NCI-H146 (cell line): ENCODE measurements around the gene PMEL.
A peak's percentile ranks its signal among the peaks of the same experiment; 100 is the strongest.
"Not testable (repeated sequence)": the region's sequence is repeated elsewhere in the genome, so short reads cannot be mapped to it uniquely, and the experiment has no call there.

ENCODE experiments used
- DNase-seq: peaks from one replicate; lab custom pipeline; 2025; lab: John Stamatoyannopoulos, UW

The PMEL gene

GRCh38 chr12:55965941-55966407 is at the start of gene PMEL:
TSS of gene PMEL (minus strand) at chr12:55966042. CDS start at chr12:55966011, 31 bp downstream.
- DNase-seq: no peak

- DNase-seq: no peak
Measured at GRCh38 chr12:56014205-56014604, 48.4 kb upstream of the PMEL start.

- no peak for DNase-seq
Measured at GRCh38 chr12:56013482-56013881, 47.6 kb upstream of the PMEL start.

- no peak for DNase-seq
Measured at GRCh38 chr12:56011509-56012090, 45.8 kb upstream of the PMEL start.

- DNase-seq: no peak
Measured at GRCh38 chr12:56010111-56010570, 44.3 kb upstream of the PMEL start.

- DNase-seq: peak; percentile 90
Measured at GRCh38 chr12:56007564-56008559, 42.0 kb upstream of the PMEL start.

- DNase-seq: no peak
Measured at GRCh38 chr12:56004211-56004610, 38.4 kb upstream of the PMEL start.

- DNase-seq: not testable (repeated sequence)
Measured at GRCh38 chr12:56003376-56003775, 37.5 kb upstream of the PMEL start.

GRCh38 chr12:56001487-56002100 is 35.8 kb upstream of the PMEL start:
- DNase-seq: no peak

GRCh38 chr12:55999999-56000540 is 34.2 kb upstream of the PMEL start:
- not testable (repeated sequence) for DNase-seq

- DNase-seq: not testable (repeated sequence)
Measured at GRCh38 chr12:55999522-55999921, 33.7 kb upstream of the PMEL start.

- DNase-seq: no peak
Measured at GRCh38 chr12:55997535-55997859, 31.7 kb upstream of the PMEL start.

- DNase-seq: peak; percentile 98
Measured at GRCh38 chr12:55996715-55997534, 31.1 kb upstream of the PMEL start, which contains the start of gene SUOX. TSS of gene SUOX (plus strand) at chr12:55997276. CDS start at chr12:56002222, 4,946 bp downstream.

GRCh38 chr12:55996201-55996714 is 30.4 kb upstream of the PMEL start:
- DNase-seq: peak; percentile 73

- DNase-seq: no peak
Measured at GRCh38 chr12:55995366-55995765, 29.5 kb upstream of the PMEL start.

- peak; percentile 36 for DNase-seq
Measured at GRCh38 chr12:55993230-55993853, 27.5 kb upstream of the PMEL start.

- no peak for DNase-seq
Measured at GRCh38 chr12:55991110-55991509, 25.3 kb upstream of the PMEL start.

- not testable (repeated sequence) for DNase-seq
Measured at GRCh38 chr12:55985976-55986375, 20.1 kb upstream of the PMEL start.

- no peak for DNase-seq
Measured at GRCh38 chr12:55985341-55985740, 19.5 kb upstream of the PMEL start.

- DNase-seq: no peak
Measured at GRCh38 chr12:55984861-55985260, 19.0 kb upstream of the PMEL start.
